HL-60 (cell line): ENCODE results near the gene ZNF689.

ENCODE experiments used
- DNase-seq, 2 experiments: peaks; one replicate each; pipeline ENCODE4 v3.0.0-alpha.2; 2010 to 2020; ENCODE audit warnings: low read depth in 1 of 2, low spot score in 1 of 2
- H3K27ac ChIP-seq: fragments of 250-450 bp; sonication (Bioruptor Pico); replicated peaks from 2 replicates; pipeline ENCODE4 v1.5.1; 2020; ENCODE audit warnings: mild to moderate bottlenecking, moderate library complexity
- H3K27me3 ChIP-seq: fragments of 250-450 bp; sonication (Bioruptor Pico); 2 replicates; pipeline ENCODE4 v1.5.1; 2021; ENCODE audit warnings: mild to moderate bottlenecking, moderate library complexity; ENCODE audit not compliant: insufficient read depth, poor library complexity, severe bottlenecking
- H3K4me3 ChIP-seq: replicated peaks from 2 replicates; pipeline ENCODE4 v1.5.1; 2011; ENCODE audit warnings: mild to moderate bottlenecking, control low read depth, low read length; ENCODE audit not compliant: insufficient read depth
- CTCF ChIP-seq: IDR thresholded peaks from one replicate; pipeline ENCODE4 v1.5.1; 2011; ENCODE audit warnings: low read length, control low read depth, inconsistent platforms; ENCODE audit not compliant: insufficient read depth
- GABPA ChIP-seq: IDR thresholded peaks from 2 replicates; pipeline ENCODE4 v1.6.1; 2012; ENCODE audit warnings: low read depth
- POLR2AphosphoS5 ChIP-seq: IDR thresholded peaks from 2 replicates; pipeline ENCODE4 v1.6.1; 2012; ENCODE audit warnings: low read depth
- REST ChIP-seq: IDR thresholded peaks from 2 replicates; pipeline ENCODE4 v1.6.1; 2012; ENCODE audit warnings: low read depth; ENCODE audit not compliant: insufficient replicate concordance
- SPI1 ChIP-seq: IDR thresholded peaks from 2 replicates; pipeline ENCODE4 v1.6.1; 2012; ENCODE audit warnings: low read depth, mild to moderate bottlenecking, borderline replicate concordance

ZNF689 gene

GRCh38 chr16:30606004-30606403 lies 4.2 kb downstream of the ZNF689 start:
- no peak overlapping the region for H3K4me3 ChIP-seq
- H3K27me3 ChIP-seq, result no peaks in the 10 kb centered on the region
- DNase-seq, result no peak
- TF ChIP-seq CTCF (no peak), GABPA (no peak), REST (no peak)
- peak overlapping the region; percentile 75 for H3K27ac ChIP-seq

GRCh38 chr16:30605158-30605557 lies 5.0 kb downstream of the ZNF689 start:
- peak in 1 of 2 experiments; percentile 88 for DNase-seq
- Histone ChIP-seq H3K27ac (peak overlapping the region; percentile 75), H3K27me3 (no peaks in the 10 kb centered on the region), H3K4me3 (peak overlapping the region; percentile 21; the same call in 1 of the 2 replicates)
- TF ChIP-seq CTCF (no peak), GABPA (no peak), REST (peak; percentile 35), POLR2AphosphoS5 (no peak), SPI1 (peak; percentile 85)

- peak overlapping the region; percentile 75 for H3K27ac ChIP-seq
These were observed 5.8 kb downstream of the ZNF689 start for GRCh38 chr16:30604316-30604947.

More at GRCh38 chr16:30604316-30604947, 5.8 kb downstream of the ZNF689 start:
- Histone ChIP-seq H3K4me3 (peak overlapping the region; percentile 21), H3K27me3 (no peaks in the 10 kb centered on the region)
- TF ChIP-seq SPI1 (no peak), REST (no peak), CTCF (no peak)
- peak in 1 of 2 experiments; percentile 54 for DNase-seq
